GM21390 (cell line): ENCODE data around the gene DLK1.

Source experiments
- ATAC-seq: cut with Tn5 transposase; IDR thresholded peaks from one replicate; pipeline ENCODE4 v1.9.1; 2021; ENCODE audit not compliant: unreplicated experiment

The DLK1 gene

DNA sequence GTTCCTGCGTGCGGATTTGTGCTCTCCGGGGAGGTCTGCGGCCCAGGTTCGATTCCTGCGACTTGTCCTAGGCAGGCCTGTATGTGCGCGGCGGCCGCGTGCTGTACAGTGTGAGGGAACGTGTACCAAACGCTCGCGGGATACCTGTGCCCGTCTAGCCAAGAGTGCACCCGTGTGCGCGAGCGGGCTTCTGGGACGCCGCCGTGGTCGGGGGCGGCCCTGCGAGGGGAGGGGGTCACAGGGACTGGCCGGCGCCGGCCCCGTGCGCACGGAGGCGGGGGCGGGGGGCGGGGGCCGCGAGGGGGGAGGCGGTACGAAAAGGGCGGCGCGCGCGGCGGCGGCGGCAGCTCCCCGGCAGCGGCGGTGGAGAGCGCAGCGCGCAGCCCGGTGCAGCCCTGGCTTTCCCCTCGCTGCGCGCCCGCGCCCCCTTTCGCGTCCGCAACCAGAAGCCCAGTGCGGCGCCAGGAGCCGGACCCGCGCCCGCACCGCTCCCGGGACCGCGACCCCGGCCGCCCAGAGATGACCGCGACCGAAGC is at the start of gene DLK1:
Gene DLK1 (plus strand): TSS at position 343 of the 536 bp plus-strand sequence. CDS start 177 bp downstream, at position 520.
- ATAC-seq: no peak

DNA sequence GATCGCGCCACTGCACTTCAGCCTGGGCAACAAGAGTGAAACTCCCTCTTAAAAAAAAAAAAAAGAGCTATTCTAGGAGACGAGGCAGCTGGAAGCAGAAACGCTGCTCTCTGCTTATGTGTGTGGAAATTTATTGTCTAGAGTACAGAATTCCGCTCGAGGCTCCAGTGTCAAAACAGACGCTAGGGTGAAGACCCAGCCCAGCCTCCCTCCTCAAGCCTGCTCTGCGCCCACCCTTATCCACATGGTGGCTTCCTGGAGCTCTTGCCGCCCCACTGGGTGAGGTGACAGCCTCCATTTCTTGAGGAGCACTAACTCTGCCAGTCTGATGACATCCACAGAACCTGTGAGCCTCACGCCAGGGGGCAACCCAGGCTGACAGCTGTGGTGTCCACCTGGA is 49.5 kb upstream of the DLK1 start:
- ATAC-seq: no peak

GRCh38 chr14:100677554-100678468 is 48.9 kb upstream of the DLK1 start:
- no peak for ATAC-seq

DNA sequence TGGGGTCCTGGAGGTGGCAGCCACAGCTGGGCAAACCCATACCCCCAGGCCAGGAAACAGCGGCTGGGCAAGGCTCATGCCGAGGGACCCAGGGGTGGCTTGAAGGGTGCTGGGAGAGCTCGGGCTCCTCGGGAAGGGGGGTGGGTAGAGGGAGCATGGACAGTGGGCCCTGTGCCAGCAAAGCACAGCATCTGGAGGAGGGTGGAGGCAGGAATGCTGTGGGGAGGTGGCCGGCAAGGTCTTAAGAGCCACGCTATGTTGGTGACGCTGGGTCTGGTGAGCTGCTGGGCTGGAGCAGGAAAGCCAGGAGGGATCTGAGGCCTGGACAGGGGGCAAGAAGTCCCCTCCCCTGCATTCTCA is 48.2 kb upstream of the DLK1 start:
- no peak for ATAC-seq

DNA sequence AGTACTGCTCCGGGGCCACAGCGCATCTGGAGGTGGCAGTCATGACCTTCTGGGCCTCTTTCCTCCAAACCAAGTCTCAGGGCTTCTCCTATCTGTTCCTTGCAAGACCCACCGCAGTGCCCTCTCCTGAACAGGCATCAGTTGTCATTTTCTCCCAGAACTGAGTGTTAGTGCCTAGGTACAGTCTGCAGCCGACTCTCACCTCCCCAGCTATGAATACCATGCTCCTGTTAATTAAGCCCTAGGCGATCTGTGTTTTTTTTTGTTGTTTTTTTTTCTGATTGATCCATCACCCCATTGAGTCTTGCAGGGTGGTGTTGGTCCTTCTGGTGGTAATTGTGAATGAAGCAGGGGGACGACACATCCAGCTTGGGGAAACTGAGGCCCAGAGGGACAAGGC is 47.5 kb upstream of the DLK1 start:
- ATAC-seq: no peak

GRCh38 chr14:100679707-100680438 is 46.8 kb upstream of the DLK1 start:
- ATAC-seq: no peak

GRCh38 chr14:100680439-100681051 is 46.1 kb upstream of the DLK1 start:
- ATAC-seq: no peak

GRCh38 chr14:100681111-100681510 is 45.6 kb upstream of the DLK1 start:
- ATAC-seq: no peak

DNA sequence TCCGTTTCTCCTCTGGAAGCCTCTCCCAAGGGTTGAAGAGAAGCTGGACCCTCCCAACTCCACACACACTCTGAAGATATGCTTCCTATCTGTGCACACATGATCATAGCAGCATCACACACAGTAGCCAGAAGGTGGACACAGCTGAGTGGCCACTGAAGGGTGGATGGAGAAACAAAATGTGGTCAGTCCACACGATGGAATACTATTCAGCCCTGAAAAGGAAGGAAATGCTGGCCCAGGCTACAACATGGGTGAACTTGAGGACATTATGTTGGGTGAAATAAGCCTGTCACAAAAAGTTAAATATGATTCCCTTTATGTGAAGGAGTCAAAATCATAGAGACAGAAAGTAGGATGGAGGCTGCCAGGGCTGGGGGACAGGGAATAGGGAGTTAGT is 43.9 kb upstream of the DLK1 start:
- ATAC-seq: no peak

GRCh38 chr14:100683578-100683977 is 43.1 kb upstream of the DLK1 start:
- no peak for ATAC-seq

DNA sequence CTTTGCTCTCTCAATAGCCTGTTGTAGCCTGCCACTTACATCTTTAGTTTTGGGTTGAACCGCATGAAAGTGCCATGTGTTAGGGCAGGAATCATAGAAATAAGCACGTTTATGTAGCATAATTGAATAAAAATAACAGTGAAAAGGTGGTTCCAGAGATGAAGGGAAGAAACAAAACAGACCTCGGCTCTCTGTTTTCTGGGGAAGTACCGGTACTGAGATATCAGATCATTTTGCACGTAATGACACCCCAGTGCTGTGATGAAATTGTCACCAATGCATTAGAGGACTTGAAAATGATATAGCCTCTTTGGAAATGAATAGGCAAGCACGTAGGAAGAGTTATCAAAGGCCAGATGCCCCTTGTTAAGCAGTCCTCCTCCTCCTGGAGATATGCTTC is 42.5 kb upstream of the DLK1 start:
- ATAC-seq: no peak

- ATAC-seq: no peak
Observed at GRCh38 chr14:100684961-100685360, 41.7 kb upstream of the DLK1 start.

DNA sequence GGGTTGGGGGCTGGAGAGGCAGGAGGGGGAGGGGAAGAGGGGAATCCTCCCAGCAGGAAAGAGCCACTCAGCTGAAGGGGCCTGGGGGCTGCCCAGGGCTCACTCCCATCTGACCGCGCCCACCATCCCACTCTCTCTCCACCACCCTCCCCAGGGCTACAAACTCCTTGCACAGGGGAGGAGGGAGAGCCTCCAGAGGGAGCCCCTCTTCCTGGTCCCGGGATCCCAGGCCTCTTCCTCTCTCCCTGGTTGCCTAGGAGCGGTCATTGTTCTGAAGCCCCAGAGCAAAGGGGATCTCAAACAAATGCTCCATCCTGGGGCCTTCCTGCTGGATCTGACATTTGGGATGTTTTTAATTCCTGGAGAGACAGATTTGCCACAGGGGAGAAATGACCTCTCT is 39.8 kb upstream of the DLK1 start:
- no peak for ATAC-seq

DNA sequence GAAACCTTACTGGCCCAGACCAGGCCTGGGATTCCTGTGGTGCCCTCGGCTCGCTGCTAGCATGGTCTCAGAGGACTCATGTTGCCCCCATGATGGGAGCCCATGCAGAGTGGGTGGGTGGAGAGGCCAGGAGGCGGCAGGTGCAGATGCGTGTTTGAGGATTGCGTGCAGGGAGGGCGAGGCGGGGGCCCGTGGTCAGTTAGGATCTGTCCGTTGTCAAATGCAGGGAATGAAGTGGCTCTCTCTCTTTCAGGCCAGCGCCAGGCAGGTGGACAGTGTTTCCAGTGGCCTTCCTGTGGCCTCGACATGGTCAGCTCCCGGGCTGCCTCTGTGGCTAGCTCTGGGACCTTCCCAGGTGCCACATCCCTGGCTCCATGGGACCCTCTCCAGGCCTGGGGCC is 39.3 kb upstream of the DLK1 start:
- ATAC-seq: no peak

DNA sequence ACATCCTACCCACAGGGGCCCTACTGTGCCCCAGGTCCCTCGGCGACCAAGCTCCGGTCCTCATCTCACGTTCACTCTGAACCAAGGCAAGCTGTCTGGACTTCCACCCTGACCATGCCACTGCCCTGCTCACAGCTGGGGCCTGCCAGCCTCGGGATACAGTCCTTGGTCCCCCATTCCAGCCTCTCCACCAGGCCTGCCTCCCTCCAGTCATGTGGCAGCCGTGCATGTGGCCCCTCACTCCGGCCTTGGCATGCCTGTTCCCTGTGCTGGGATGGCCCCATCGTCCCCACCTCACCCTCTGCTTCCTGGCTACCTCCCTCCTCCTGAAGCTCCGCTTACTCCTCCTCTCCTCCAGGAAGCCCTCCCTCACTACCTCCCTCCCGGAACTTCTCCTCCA is 38.6 kb upstream of the DLK1 start:
- no peak for ATAC-seq

DNA sequence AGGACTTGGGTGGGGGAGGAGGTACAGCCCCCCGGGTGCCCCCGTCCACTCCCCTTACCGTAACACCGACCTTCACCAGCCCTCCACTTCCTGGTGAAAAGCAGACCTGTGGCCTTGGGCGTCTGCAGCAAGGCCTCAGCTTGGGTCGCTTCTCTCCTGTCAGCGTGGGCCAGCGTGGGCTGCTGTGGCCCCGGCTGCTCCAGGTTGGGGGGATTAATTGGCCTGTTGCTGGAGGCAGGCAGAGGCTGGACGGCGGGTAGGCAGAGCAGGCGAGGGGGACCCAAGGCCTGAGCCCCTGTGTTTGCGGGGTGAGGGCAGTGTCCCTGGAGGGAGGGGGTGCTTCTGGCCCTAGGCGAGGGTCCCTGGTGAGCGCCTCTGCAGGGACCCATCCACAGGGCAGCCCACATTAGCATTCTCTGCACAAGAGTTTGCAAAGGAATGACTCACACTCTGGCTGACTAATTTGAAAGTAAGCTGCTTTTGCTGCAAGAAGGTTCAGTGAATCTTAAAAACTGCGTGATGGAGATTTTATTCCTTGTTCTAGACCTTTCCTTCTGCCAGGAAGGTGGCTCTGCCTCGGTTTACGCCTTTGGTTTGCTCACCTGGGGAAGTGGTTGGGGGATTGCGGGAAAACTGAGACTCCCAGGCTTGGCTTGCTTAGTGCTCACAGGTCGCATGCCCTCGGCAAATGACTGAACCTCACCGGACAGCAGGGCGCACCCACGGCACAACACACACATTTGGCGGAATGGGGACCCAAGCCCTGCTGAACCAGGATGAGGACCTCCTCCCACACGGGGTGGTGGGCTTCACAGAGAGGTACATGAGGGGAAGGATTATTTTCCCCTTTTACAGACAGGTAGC is 37.9 kb upstream of the DLK1 start:
- ATAC-seq: no peak

DNA sequence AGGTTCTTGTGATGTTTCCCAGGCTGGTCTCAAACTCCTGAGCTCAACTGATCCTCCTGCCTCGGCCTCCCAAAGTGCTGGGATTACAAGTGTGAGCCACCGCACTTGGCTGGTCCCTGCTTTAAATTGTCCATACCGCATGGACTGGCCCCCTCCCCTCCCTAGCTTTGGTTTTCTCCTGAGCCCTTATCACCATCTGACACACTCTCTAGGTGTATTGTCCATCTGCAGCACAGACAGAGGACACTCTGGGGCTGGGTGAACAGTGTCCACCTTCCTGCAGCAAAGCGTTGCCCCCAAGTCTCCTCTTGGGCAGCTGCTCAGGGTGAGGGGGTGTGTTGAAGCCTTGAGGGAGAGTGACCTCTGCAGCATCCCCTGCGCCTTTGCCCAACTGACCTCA is 36.0 kb upstream of the DLK1 start:
- no peak for ATAC-seq

GRCh38 chr14:100691395-100692056 is 35.2 kb upstream of the DLK1 start:
- no peak for ATAC-seq

DNA sequence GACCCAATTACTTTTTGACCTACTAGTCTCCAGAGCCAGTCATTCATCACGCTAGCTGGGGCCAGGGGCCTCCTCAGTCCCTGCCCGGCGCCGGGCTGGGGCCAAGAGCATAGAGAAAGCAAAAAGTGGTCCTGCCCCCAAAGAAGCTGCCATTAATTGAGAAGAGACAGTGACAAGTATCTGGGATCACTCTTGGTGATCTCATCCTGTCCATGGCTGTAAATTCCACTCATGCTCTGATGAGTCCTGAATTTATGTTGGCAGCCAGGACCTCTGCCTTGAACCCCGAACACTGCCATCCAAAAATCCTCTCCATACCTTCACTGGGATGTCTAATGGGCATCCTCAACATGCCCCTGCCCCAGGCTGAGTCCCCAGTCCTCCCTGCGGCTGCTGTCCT is 34.4 kb upstream of the DLK1 start:
- ATAC-seq: no peak

DNA sequence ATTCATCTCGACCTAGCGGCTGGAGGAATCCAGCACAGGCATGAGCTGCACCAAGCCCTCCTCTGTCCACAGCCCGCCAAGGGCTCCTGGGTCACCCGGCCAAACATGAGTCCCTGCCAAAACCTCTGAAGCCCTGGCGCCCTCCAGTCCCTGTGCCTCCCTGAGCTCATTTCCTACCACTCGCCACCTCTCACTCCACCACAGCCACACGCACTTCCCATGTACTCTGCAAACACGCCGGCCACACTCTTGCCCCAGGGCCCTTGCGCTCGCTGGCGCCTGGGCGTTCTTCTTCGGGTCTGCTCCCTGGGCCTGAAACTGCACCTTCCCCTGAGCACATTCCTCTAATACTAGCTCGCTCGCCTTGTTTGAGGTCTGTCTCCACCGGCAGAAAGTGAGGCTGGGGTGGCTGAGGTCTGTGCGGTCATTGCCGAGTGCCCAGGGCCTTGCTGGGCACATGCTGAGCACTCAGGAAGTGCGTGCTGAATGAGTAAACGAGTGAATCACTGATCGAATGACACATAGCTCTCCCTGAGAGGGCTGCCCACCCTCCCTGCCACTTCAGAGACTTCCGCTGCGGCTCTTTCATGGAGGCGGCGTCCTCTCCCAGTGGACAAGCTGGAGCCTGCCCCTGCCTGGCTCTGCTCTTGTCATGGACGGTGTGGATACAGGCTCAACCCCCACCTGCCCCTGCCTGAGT is 33.7 kb upstream of the DLK1 start:
- ATAC-seq: no peak
